ENCODE measurements around the gene MET. TPM values are rescaled to one million over a fixed set of nuclear protein-coding genes. Genes with fewer than 3 reads are reported as not detected.

MET gene
- total and polyA plus RNA-seq, 10 donors = 0.68 to 28.8 (median 19.1) TPM

GRCh38 chr7:116706668-116707126, 34.7 kb downstream of the MET start:
- no peak for DNase-seq
- Histone ChIP-seq H3K36me3 (no peaks in the 10 kb centered on the region), H3K9me3 (no peaks in the 10 kb centered on the region), H3K4me3 (no peak overlapping the region), H3K27me3 (replicated peaks in 1 of 7) (peaks cover 0 to 3% (median 0%) of the 10 kb centered on the region in 7 donors), H3K4me1 (no peaks in the 10 kb centered on the region), H3K27ac (no peak overlapping the region)
- 62 to 82% (median 71%) methylated on average over 3 of the region's 3 CpGs for WGBS, 5 donors
- TF ChIP-seq CTCF (IDR thresholded peaks at IDR 0.05 in 8 of 11, conservative IDR thresholded peaks at IDR 0.05 in 3 of 11) = no peak
- TF ChIP-seq POLR2AphosphoS5 (IDR thresholded peaks at IDR 0.05) = no peak
- no peak for TF ChIP-seq POLR2A (IDR thresholded peaks at IDR 0.05)
- intact Hi-C loops (cut with DNase I; ENCODE audit: low total_unique reads) = no loop called here

GRCh38 chr7:116707289-116707688, 35.3 kb downstream of the MET start:
- Histone ChIP-seq H3K36me3 (no peaks in the 10 kb centered on the region), H3K27me3 (replicated peaks in 1 of 7) (peaks cover 0 to 3% (median 0%) of the 10 kb centered on the region in 7 donors), H3K4me1 (no peaks in the 10 kb centered on the region), H3K4me3 (no peak overlapping the region), H3K27ac (no peak overlapping the region), H3K9me3 (no peaks in the 10 kb centered on the region)
- intact Hi-C loops (cut with DNase I; ENCODE audit: low total_unique reads) = no loop called here
- TF ChIP-seq POLR2AphosphoS5 (IDR thresholded peaks at IDR 0.05) = no peak
- no peak for DNase-seq
- WGBS, 5 donors = 86 to 94% (median 89%) methylated on average over 3 of the region's 3 CpGs

GRCh38 chr7:116708248-116708647, 36.3 kb downstream of the MET start:
- H3K4me3 ChIP-seq = no peak overlapping the region
- no peaks in the 10 kb centered on the region for H3K4me1 ChIP-seq
- no peaks in the 10 kb centered on the region for H3K36me3 ChIP-seq
- WGBS, 5 donors = 78 to 84% (median 79%) methylated on average over 1 of the region's 1 CpG
- H3K27me3 ChIP-seq (replicated peaks in 1 of 7) = peaks cover 0 to 3% (median 0%) of the 10 kb centered on the region in 7 donors
- no peak for DNase-seq
- H3K27ac ChIP-seq = no peak overlapping the region
- no peak for TF ChIP-seq POLR2A (IDR thresholded peaks at IDR 0.05)
- TF ChIP-seq CTCF (IDR thresholded peaks at IDR 0.05 in 8 of 11, conservative IDR thresholded peaks at IDR 0.05 in 3 of 11) = no peak
- TF ChIP-seq POLR2AphosphoS5 (IDR thresholded peaks at IDR 0.05) = no peak
- intact Hi-C loops (cut with DNase I; ENCODE audit: low total_unique reads) = no loop called here
- no peaks in the 10 kb centered on the region for H3K9me3 ChIP-seq

GRCh38 chr7:116708861-116709260, 36.9 kb downstream of the MET start:
- no peak for TF ChIP-seq POLR2AphosphoS5 (IDR thresholded peaks at IDR 0.05)
- TF ChIP-seq CTCF (IDR thresholded peaks at IDR 0.05 in 8 of 11, conservative IDR thresholded peaks at IDR 0.05 in 3 of 11) = no peak
- no peak for TF ChIP-seq POLR2A (IDR thresholded peaks at IDR 0.05)
- no peak for DNase-seq
- Histone ChIP-seq H3K9me3 (no peaks in the 10 kb centered on the region), H3K4me1 (no peaks in the 10 kb centered on the region), H3K27me3 (replicated peaks in 1 of 7) (peaks cover 0 to 3% (median 0%) of the 10 kb centered on the region in 7 donors), H3K36me3 (no peaks in the 10 kb centered on the region), H3K27ac (no peak overlapping the region), H3K4me3 (no peak overlapping the region)
- 91 to 98% (median 94%) methylated on average over 1 of the region's 1 CpG for WGBS, 5 donors
- intact Hi-C loops (cut with DNase I; ENCODE audit: low total_unique reads) = no loop called here

- 89 to 96% (median 90%) methylated on average over 4 of the region's 4 CpGs for WGBS, 5 donors
- no peak overlapping the region for H3K27ac ChIP-seq
- H3K4me3 ChIP-seq = no peak overlapping the region
- H3K9me3 ChIP-seq = no peaks in the 10 kb centered on the region
- no peaks in the 10 kb centered on the region for H3K4me1 ChIP-seq
- intact Hi-C loops (cut with DNase I; ENCODE audit: low total_unique reads) = no loop called here
- peaks cover 0 to 3% (median 0%) of the 10 kb centered on the region in 7 donors for H3K27me3 ChIP-seq (replicated peaks in 1 of 7)
- no peaks in the 10 kb centered on the region for H3K36me3 ChIP-seq
- DNase-seq = no peak
- TF ChIP-seq POLR2AphosphoS5 (IDR thresholded peaks at IDR 0.05) = no peak
- TF ChIP-seq CTCF (IDR thresholded peaks at IDR 0.05 in 8 of 11, conservative IDR thresholded peaks at IDR 0.05 in 3 of 11) = no peak
- no peak for TF ChIP-seq POLR2A (IDR thresholded peaks at IDR 0.05)
Observed at GRCh38 chr7:116709336-116709735, 37.3 kb downstream of the MET start.
